HG02943 (cell line): ENCODE data around the gene ADAMTS6.

Experiments used
- ATAC-seq: cut with Tn5 transposase; IDR thresholded peaks from one replicate; pipeline ENCODE4 v1.9.1; 2021; ENCODE audit warnings: mild to moderate bottlenecking, low read depth, moderate library complexity; ENCODE audit not compliant: unreplicated experiment

Gene ADAMTS6

DNA sequence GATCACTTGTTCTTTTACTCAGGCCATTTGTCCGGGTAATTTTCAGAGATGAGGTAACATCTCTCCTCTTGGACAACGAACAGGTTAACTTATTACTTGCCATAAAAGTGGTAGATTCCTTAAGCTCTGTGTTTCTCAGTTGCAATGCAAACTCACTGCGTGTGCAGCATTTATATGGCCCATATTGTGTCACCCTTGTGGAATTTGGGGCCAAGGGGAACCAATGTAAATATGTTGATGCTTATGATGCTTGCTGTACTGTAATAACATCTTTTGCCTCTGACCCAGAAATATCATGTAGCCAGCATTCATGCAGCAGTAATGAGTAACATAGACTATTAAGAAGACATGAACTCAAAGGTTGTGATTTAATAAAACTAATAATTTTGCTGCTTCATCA lies 175.8 kb downstream of the ADAMTS6 start:
- no peak for ATAC-seq

DNA sequence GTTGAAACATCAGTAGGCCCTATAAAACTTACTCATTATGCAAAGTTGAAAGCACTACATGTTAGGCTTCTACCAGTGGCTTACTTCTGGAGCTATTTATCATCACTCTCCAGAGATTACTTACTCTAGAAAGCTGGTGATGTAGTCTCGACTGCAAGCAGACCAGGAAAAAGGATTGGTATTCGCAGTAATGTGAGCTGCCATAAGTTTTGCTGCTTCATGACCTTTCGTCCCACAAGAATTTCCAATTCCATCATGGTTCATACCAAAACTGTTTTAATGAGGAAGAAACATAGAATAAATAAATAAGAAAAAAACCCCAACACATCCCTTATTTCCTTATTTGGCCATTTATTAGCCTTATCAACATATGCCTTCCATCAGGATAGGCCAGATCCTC lies 181.9 kb downstream of the ADAMTS6 start:
- no peak for ATAC-seq

DNA sequence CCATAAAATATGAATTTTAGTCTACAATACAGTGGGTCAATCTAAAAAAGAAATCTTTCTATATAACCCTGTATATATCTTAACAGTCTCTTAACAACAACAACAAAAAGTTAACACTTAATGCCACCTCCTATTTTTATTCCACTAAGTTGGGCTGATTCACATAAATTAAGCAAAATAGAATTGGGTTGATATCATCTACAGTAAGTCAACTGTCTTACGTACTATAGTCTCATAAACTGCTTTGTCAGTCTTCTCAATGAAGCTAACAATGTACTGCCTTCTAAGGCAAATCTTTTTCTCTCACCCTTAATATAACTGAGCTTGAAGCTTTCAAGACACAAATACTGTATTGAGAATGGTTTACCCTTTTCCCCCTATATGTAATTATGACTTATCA lies 185.7 kb downstream of the ADAMTS6 start:
- ATAC-seq: no peak

DNA sequence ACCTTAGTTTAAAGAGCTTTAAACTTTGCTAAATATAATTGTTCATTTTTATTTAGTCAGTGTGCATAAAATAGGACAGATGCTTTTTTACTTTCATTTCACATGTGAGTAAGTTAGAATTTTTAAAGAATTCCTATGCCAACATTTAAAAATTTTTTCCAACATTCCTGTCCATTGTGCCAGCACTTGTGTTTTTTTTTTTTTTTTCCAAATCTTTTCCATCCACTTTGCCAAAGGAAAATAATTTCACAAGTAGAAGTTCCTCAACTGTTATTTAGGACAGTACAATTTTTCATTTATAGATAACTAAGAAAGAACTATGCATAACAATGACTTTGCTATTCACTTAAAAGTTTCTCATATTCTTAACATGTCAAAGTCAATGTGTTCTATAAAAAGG lies 189.5 kb downstream of the ADAMTS6 start:
- no peak for ATAC-seq

DNA sequence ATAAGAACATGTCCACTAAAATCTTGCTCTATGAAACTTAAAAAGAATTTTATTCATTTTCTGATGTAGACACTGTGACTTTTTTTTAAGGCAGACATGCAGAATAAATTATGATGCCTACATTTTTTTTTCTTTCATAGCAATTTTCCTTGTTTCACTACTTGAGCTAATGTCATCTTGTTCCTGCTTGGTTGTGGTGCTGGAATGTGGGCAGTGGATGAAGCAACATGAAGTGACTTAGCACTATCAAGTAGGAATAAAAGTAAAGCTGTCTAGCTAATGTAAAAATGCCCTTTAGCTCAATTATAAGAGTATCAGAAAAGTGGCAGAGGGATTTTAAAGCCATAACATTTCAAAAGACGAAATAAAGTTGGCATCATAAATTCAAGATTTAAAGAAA lies 191.0 kb downstream of the ADAMTS6 start:
- ATAC-seq: no peak

DNA sequence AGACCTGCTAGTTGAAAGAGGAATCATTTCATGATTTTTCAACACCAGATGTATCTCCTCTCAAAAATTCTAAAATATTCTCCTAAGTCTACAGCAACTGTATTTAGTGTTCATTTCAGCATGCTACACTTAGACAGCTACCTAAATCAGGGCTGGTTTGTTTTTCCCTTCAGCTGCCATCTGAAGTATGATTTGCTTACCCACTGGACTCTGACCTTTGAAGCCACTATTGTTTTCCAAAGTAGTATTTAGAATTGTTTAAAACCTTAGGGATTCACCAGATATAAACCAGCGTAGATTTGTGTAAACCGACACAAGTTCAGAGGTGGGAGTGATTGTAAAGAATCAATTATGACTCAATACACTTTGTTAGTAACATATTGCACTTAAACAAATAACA lies 193.1 kb downstream of the ADAMTS6 start:
- ATAC-seq: no peak

DNA sequence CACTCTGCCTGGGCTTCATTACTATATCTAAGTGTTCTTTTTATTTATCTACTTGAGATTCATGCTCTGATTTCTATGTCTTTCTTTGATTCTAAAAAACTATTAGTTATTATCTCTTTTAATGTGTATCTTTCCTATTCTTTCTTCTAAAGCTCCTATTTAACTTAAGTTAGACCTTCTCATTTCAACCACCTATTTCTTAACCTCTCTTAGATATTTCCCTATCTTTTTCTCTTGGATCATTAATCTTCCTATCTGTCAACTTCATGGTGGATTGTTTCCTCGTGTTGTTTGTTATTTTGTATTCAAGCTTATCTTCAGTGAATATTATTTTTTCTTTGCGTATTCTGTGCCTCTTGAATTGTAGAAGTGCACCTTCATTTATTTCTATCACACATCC lies 202.1 kb downstream of the ADAMTS6 start:
- no peak for ATAC-seq

DNA sequence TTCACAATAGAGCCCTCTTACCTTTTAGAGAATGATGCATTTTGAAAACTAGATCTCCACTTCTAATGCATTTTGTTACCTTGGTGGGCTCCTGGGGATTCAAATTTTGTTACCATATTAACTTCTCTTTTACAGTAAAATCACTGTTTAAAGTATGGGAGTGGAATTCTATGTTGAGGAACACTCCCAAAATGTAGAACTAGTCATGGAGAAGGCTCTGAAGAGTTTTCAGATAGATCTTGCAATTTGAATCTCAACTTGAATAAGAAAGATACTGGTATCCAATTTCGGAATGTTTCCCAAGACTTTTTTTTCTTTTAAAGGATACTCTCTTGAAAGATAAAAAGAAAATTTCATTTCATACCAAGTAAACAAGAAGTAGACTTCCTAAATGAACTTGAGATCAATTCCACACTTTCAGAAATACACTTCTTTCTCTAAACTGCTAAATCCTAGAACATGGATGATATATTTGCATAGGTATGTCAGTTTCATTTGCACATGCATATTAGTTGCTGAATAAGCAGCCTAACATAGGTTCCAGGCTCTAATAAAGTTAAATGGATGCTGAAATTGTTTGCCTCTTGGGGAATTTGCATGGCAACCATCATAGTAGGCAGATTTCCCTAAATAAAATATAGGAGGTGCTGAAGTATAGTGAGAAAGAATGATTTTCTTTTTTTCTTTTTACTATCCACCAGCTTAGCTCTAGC lies 205.4 kb downstream of the ADAMTS6 start:
- ATAC-seq: no peak

DNA sequence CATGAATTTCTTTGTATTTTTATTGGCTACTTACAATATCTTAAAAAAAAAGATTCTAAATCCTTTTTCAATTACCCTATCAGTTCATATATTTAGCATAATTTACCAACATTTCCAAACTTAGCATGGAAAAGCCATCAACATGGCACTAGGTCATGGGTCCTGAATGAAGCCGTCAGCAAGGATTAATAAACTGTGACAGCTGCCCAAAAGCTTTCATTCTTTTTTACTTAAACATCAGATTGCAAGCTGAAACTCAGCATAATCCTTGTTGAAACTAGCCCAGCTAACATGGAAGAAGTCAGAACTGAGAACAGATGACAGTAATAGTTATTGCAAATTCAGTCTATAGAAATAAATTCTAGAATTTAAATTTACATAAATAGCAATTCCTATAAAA lies 209.8 kb downstream of the ADAMTS6 start:
- ATAC-seq: no peak

DNA sequence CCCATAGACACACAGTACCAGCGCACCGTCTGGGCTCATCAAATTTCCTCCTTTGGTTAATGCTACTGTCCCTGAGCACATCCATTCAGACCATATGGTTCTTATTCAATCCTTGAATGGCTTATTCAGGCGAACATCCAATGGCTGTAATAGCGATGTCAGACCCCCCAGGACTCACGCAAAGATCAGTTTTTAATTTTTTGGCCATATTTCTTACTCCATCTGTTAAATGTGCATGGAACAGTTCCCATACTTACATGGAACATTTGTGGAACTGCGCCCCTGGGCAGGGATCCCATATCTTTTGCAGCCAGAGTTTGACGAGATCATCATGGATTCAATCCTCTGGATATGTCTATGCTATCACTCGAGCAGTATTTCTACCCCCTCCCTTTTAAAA lies 213.2 kb downstream of the ADAMTS6 start:
- no peak for ATAC-seq

DNA sequence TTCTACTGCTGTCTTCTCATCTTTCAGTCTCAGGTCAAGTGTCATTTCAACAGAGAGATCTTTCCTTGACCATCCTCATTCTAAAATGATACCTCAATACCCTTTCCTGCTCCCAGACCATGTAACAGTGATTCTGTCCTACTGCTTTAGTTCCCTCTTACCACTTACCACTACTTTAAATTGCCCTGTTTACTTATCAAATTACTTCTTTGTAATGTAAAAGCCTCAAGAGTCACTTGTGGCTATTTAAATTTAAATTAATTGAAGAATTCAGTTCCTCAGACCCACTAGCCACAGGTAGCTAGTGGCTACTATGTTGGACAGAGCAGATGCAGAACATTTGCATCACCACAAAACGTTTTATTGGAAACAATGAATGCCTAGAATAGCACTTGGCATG lies 217.3 kb downstream of the ADAMTS6 start:
- ATAC-seq: no peak

DNA sequence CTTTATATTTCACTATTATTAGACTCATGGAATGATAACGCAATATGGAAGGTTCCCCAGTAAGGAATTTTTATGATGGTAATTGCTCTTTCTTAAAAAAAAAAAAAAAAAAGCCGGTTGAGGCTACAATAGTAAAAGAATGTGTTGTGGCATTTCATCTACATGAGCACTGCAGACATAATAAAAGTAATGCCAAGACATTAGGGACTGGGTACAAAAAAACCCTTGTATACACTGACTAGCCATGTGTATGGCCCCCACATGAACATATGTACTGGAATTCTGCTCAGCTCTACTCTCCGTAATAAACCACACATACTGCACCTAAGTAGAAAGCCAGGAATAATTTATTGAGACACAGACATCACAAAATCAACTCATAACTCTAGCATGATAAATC lies 218.4 kb downstream of the ADAMTS6 start:
- ATAC-seq: no peak

DNA sequence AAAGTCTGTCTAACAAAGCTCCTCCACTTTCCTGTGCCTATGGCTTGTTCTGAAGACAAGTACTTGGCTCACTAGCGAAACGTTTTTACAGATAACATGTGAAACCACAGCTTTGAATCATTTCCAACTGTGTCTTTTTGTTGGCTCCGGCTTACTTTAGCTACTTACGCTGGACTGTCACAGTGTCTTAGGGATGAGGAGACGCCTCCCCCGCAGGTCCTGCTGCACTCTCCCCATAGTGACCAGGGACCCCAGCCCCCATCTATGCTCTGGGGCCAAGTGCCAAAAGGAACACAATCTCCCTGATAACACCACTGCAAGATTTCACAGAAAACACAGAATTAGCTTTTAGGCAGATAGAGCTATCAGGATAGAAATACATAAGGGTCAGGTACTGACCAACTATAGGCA lies 219.1 kb downstream of the ADAMTS6 start:
- ATAC-seq: no peak

DNA sequence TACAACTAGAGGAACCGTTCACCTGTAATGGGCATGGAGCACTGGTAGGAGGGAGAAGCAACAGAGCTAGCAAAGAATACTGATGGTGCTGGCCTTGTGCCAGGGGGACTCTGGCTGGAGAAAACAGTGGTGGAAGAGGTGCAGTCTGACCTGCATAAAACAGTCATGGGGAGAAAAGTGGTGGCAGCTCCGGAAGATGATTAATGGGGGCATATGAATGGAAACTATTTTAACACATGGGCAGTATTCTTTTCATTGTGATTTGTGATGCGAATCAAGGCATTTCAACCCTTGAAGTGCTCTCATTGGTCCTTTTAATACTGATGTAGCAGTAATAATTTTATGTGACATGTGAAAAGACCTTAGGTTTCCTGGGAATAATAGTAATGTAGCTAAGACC lies 219.6 kb downstream of the ADAMTS6 start:
- no peak for ATAC-seq

DNA sequence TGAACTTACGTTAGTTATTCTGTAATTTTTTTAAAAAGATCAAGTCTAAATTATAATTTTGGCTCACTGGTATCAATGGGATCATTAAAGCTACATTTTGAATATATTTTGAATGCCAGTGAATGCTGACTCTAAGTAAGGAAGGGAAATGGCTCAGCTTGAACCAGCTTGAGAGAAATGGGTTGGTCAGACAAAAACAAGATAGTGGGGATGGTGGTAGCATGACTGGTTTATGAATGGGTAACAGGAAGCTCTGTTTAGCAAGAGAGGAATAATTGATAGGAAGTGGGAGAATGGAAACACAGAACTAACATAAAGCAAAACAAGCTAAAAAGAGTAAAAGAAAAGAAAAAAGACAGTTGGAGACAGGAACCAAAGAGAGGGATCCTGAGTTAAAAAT lies 220.2 kb downstream of the ADAMTS6 start:
- ATAC-seq: no peak

DNA sequence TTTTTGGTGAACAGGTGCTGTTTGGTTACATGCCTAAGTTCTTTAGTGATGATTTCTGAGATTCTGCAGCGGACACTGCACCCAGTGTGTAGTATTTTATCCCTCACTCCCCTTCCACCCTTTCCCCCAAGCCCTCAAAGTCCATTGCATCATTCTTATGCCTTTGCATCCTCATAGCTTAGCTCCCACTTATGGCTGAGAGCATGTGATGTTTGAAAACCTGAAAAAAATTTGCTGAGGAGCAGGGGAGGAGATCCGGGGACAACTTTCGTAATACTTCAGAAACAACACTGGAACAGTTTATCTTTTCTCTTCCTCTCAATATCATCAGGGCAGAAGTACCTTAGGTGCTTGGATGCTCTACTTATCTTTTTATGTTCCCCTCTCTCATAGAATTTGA lies 226.4 kb downstream of the ADAMTS6 start:
- no peak for ATAC-seq

DNA sequence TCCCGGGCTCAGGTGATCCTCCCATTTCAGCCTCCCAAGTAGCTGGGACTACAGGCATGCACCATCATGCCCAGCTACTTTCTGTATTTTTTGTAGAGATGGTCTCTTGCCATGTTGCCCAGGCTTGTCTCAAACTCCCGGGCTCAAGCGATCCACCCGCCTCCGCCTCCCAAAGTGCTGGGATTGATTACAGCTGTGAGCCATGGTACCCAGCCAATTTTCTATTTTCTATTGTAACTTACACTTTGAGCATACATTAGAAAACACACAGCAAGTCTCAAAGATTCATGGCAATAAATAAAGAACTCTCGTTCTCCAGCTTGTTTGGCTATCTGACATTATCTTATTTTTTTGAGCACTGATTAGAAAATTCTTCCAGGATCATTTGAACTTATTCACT lies 228.7 kb downstream of the ADAMTS6 start:
- ATAC-seq: no peak

DNA sequence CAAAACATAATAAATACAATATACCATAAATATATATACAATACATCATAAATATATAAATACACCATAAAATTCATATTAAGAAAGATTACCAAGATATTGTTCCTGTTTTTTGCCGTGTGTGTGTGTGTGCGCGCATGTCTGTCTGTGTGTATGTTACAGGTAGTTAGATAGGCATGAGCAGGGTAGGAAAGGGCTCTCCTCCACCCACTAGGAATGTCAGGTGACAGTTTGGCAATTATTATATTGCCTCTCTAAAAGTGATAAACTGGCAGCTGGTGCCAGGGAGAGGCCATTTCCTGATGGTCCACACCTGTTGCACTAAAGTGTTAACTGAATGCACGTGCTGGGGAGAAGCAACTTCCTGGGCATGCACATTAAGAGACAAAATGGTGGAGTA lies 232.8 kb downstream of the ADAMTS6 start:
- no peak for ATAC-seq

DNA sequence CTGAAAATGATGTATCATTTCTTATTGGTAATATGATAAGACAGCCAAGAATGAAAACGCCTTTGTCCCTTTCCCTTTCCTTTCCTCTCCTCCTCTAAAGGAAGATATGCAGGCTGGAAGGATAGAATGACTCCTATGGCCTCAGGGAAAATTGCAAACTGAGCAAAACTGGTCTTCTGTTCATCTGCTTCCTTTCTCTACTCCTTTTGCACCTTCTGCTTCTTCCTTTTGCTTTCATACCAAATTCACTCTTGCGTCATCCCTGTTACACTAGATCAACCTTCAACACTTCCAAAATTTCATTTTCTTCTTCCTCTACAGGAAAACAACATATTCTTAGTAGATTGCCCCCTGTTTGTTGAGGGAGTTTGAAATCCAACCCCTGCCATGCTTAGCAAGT lies 234.1 kb downstream of the ADAMTS6 start:
- no peak for ATAC-seq

DNA sequence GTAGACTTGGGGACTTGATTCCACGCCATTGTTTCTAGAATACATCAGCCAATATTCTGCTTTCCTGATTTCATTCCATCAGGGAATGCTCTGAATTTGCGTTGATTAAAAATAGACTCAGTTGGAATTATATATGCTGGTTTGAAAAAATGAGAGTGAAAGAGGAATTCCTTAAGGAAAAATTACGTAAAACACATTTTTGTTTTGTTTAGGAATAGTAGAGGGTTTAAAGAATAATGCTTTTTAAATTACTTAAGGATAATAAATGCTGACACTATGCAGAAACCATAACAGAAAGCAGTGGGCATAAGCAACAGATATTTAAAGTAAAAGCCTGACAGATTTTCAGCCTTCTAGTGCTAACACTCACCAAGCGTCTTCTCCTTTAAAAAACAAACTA lies 235.0 kb downstream of the ADAMTS6 start:
- ATAC-seq: no peak

DNA sequence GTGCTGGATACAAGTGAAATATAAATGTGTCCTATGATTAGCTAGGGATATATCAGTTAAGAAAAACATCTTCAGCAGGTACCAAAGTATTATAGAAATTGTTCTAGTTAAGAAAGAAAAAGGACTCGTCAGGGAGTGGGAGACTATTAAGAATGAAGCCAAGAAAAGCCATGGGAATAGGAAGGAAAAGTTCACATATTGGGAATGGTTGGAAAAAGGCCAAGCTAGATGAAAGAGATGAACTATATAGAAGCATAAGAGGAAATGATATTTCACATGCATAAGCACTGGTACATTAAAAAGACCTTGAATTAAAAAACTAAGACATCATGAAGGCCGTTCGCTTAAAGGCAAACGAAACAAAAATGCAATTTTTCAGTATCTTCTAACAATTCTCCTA lies 237.7 kb downstream of the ADAMTS6 start:
- ATAC-seq: no peak

DNA sequence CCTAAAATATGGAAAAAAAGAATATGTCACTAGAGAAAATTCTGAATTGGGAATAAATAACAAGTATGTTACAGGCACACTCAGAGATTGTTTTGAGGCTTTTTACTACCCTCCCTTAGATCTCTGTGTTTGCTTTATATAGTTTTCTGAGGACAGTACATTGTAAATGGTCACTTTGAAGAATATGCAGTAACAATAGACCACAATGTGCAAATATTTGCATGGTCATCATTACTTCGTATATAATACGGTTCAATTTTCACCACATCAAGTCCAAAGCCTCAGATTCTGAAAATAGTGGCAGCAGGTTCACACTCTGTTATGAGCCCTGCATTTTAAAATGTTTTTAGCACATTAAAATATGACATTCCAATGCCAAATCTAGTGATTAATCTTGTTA lies 238.6 kb downstream of the ADAMTS6 start:
- no peak for ATAC-seq

DNA sequence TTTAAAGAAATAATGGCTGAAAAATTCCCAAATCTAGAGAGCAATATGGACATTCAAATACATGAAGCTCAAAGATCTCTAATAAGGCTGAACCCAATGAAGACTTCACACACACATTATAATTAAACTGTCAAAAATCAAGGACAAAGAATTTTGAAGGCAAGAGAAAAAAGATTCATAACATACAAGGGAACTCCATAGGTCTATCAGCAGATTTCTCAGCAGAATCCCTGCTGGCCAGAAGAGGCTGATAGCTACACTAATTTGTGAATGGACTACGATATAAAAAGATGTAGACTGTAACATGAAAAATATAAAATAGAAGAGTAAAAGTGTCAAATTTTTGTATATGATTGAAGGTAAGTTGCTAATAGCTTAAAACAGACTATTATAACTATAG lies 251.9 kb downstream of the ADAMTS6 start:
- ATAC-seq: no peak
